GM13976 (cell line): ENCODE results near the gene OR2H1.

Source experiments
- DNase-seq: peaks from one replicate; pipeline ENCODE4 v3.0.0; 2012; ENCODE audit warnings: low spot score
- in situ Hi-C: fragments of 300-500 bp; cut with MboI; formaldehyde crosslinking; loops from one replicate; pipeline ENCODE4 v1.12.0; 2022; ENCODE audit warnings: low sequenced_read_pairs, mixed read lengths, inconsistent platforms; ENCODE audit not compliant: unreplicated experiment
- TF ChIP-seq, protein P1 (sequence below): IDR thresholded peaks from 2 replicates; pipeline ENCODE4 v1.5.1; 2012; ENCODE audit warnings: borderline replicate concordance, mild to moderate bottlenecking; ENCODE audit not compliant: insufficient read depth; ENCODE audit errors: extremely low read depth, missing control alignments, control extremely low read depth

Gene OR2H1

GRCh38 chr6:29490055-29490454 is 33.1 kb downstream of the OR2H1 start:
- no peak for DNase-seq
- in situ Hi-C loops, result no loop called here
- TF ChIP-seq, protein P1, sequence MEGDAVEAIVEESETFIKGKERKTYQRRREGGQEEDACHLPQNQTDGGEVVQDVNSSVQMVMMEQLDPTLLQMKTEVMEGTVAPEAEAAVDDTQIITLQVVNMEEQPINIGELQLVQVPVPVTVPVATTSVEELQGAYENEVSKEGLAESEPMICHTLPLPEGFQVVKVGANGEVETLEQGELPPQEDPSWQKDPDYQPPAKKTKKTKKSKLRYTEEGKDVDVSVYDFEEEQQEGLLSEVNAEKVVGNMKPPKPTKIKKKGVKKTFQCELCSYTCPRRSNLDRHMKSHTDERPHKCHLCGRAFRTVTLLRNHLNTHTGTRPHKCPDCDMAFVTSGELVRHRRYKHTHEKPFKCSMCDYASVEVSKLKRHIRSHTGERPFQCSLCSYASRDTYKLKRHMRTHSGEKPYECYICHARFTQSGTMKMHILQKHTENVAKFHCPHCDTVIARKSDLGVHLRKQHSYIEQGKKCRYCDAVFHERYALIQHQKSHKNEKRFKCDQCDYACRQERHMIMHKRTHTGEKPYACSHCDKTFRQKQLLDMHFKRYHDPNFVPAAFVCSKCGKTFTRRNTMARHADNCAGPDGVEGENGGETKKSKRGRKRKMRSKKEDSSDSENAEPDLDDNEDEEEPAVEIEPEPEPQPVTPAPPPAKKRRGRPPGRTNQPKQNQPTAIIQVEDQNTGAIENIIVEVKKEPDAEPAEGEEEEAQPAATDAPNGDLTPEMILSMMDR, result no peak

- in situ Hi-C loops, result no loop called here
- TF ChIP-seq, protein P1, result no peak
- DNase-seq, result no peak
Observed at GRCh38 chr6:29490552-29490951, 33.6 kb downstream of the OR2H1 start.

DNA sequence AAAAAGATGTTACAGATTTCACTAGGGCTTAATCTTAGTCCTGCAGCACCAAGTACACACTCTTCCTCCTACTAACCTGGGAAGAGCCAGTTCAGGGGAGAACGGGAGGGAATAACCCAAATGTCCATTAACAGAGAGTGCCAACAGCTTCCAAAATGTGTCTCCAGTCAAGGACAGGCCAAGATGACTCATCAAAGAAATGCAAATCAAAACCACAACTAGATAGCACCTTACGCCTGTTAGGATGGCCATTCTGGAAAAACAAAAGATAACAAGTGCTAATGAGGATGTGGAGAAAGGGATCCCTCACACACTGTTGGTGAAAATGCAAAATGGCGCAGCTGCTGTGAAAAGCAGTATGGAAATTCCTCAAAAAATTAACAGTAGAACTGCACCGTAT is 34.6 kb downstream of the OR2H1 start:
- in situ Hi-C loops, result no loop called here
- DNase-seq, result no peak
- TF ChIP-seq, protein P1, result no peak

DNA sequence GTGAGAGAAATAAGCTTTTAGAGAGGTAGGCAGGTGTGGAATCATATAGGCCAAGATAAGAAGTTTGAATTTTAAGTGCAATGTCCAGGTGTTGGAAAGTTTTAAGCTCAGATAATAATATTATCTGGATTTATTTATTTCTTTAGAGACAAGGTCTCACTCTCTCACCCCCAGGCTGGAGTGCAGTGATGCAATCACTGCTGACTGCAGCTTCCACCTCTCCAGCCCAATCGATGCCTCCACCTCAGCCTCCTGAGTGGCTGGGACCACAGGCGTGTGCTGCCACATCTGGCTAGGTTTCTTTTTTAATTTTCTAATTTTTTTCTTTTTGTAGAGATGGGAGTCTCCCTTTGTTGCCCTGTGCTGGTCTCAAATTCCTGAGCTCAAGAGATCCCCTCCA is 36.3 kb downstream of the OR2H1 start:
- DNase-seq, result no peak
- TF ChIP-seq, protein P1, result no peak
- in situ Hi-C loops, result no loop called here

- no peak for DNase-seq
- in situ Hi-C loops, result no loop called here
- TF ChIP-seq, protein P1, result no peak
Observed at GRCh38 chr6:29494131-29494530, 37.2 kb downstream of the OR2H1 start.

GRCh38 chr6:29495571-29495970 is 38.6 kb downstream of the OR2H1 start:
- in situ Hi-C loops, result no loop called here
- DNase-seq, result no peak
- TF ChIP-seq, protein P1, result no peak

- DNase-seq, result no peak
- in situ Hi-C loops, result no loop called here
- TF ChIP-seq, protein P1, result no peak
Observed at GRCh38 chr6:29496961-29497360, 40.0 kb downstream of the OR2H1 start.
